Lung (tissue), 12 donors: Measurements from ENCODE around the gene MEF2A. TPM values are rescaled to one million over a fixed set of nuclear protein-coding genes. Genes with fewer than 3 reads are reported as not detected.

Experiments used
- ATAC-seq: fragments of 200-7000 bp; cut with Tn5 transposase; one replicate; pipeline ENCODE4 v1.9.1; 2020; ENCODE audit warnings: moderate number of reproducible peaks; ENCODE audit not compliant: insufficient read depth, low FRiP score
- DNase-seq, 3 donors: peaks; one replicate each; pipeline ENCODE4 v3.0.0-alpha.2; 2013 to 2017
- H3K27ac ChIP-seq, 2 donors: one replicate each; pipeline ENCODE4 v1.5.1; 2013; ENCODE audit warnings: mild to moderate bottlenecking in 2 of 2, moderate library complexity in 2 of 2, control low read depth in 1 of 2, inconsistent platforms in 1 of 2, low read depth in 1 of 2, low read length in 1 of 2
- H3K27me3 ChIP-seq, 3 donors: one replicate each; pipeline ENCODE4 v1.5.1; 2013; ENCODE audit warnings: low read length in 2 of 3; ENCODE audit not compliant: control insufficient read depth in 3 of 3, insufficient read depth in 3 of 3
- H3K36me3 ChIP-seq, 4 donors: one replicate each; pipeline ENCODE4 v1.5.1; 2013; ENCODE audit warnings: low read length in 4 of 4, mild to moderate bottlenecking in 1 of 4, moderate library complexity in 1 of 4; ENCODE audit not compliant: control insufficient read depth in 4 of 4, insufficient read depth in 4 of 4
- H3K4me1 ChIP-seq, 5 donors: one replicate each; pipeline ENCODE4 v1.5.1; 2013; ENCODE audit warnings: low read length in 5 of 5, mild to moderate bottlenecking in 2 of 5, moderate library complexity in 1 of 5; ENCODE audit not compliant: control insufficient read depth in 5 of 5, insufficient read depth in 5 of 5
- H3K4me3 ChIP-seq: one replicate; pipeline ENCODE4 v1.5.1; 2013; ENCODE audit warnings: mild to moderate bottlenecking, control low read depth, moderate library complexity
- H3K9ac ChIP-seq, 2 donors: one replicate each; pipeline ENCODE4 v1.5.1; 2013; ENCODE audit warnings: low read length in 2 of 2, control low read depth in 1 of 2; ENCODE audit not compliant: insufficient read depth in 1 of 2
- H3K9me3 ChIP-seq, 4 donors: one replicate each; pipeline ENCODE4 v1.5.1; 2013; ENCODE audit warnings: low read length in 3 of 4, mild to moderate bottlenecking in 1 of 4, moderate library complexity in 1 of 4; ENCODE audit not compliant: control insufficient read depth in 4 of 4, insufficient read depth in 3 of 4
- WGBS, 2 donors: extraction: QIAGEN DNeasy Blood & Tissue Kit; methylation state at CpG; one replicate each; pipeline ENCODE4 v1.1.7; 2013; 5-methylcytosine and 5-hydroxymethylcytosine counted together
- polyA plus RNA-seq, 2 donors: library from polyadenylated mRNA; stranded (reverse); fragments of 200-250 nt; gene quantifications; one replicate each; pipeline ENCODE4 v1.2.1, GENCODE V29; 2013
- total RNA-seq, 2 donors: library from RNA; depleted of rRNA in 1 of 2; stranded (reverse); fragments of >200 nt in 1 of 2; gene quantifications; one replicate each; pipeline ENCODE4 v1.2.1, GENCODE V29; 2014 to 2021
- TF ChIP-seq, protein P1 (sequence below): IDR thresholded peaks from 2 replicates; pipeline ENCODE4 v1.5.1; 2012; ENCODE audit warnings: mild to moderate bottlenecking; ENCODE audit errors: control extremely low read depth, extremely low read depth
- donor health status: control.
- donor health status: control.
- donor health status: Bipolar disorder and iron deficiency.
- donor health status: healthy.
- donor health status: DM: yes; HTN: yes; CAD: no.

The MEF2A gene
- total and polyA plus RNA-seq, 4 donors: 26.0 to 140 (median 48.1) TPM

DNA sequence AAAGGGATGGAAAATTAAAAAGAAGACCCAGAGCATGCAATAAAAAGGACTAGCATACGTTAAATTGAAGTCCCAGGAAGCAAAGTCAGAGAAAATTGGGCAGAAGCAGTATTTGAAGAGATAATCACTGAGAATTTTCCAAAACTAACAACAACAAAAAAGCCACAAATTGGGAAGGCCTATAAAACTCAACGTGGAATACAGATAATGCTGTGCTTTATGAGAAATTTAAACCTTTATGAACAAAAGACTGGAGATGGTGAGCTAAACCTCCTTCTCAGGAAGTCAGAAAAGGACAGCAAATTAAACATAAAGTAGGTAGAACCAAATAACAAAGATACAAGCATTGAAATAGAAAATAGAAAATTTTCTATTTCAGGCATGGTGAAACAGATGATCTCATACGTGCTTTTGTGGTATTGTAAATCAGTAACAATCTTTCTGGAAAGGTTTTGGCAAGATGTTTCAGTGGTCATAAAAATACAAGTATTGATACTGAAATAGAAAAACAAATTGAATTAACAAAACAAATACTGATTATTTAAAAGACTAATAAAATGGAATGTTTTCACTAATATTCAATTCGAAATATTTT lies 111.9 kb downstream of the MEF2A start:
- Histone ChIP-seq H3K36me3 (peaks cover 8 to 42% (median 27%) of the 10 kb centered on the region in 4 donors), H3K4me1 (peaks cover 0 to 5% (median 0%) of the 10 kb centered on the region in 5 donors), H3K9ac (no peak overlapping the region), H3K4me3 (no peak overlapping the region), H3K9me3 (no peaks in the 10 kb centered on the region), H3K27ac (no peak overlapping the region), H3K27me3 (no peaks in the 10 kb centered on the region)
- TF ChIP-seq, protein P1, sequence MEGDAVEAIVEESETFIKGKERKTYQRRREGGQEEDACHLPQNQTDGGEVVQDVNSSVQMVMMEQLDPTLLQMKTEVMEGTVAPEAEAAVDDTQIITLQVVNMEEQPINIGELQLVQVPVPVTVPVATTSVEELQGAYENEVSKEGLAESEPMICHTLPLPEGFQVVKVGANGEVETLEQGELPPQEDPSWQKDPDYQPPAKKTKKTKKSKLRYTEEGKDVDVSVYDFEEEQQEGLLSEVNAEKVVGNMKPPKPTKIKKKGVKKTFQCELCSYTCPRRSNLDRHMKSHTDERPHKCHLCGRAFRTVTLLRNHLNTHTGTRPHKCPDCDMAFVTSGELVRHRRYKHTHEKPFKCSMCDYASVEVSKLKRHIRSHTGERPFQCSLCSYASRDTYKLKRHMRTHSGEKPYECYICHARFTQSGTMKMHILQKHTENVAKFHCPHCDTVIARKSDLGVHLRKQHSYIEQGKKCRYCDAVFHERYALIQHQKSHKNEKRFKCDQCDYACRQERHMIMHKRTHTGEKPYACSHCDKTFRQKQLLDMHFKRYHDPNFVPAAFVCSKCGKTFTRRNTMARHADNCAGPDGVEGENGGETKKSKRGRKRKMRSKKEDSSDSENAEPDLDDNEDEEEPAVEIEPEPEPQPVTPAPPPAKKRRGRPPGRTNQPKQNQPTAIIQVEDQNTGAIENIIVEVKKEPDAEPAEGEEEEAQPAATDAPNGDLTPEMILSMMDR: no peak
- DNase-seq (no peak), ATAC-seq (no peak)
- 90 to 91% methylated on average over 4 of the region's 4 CpGs for WGBS, 2 donors

DNA sequence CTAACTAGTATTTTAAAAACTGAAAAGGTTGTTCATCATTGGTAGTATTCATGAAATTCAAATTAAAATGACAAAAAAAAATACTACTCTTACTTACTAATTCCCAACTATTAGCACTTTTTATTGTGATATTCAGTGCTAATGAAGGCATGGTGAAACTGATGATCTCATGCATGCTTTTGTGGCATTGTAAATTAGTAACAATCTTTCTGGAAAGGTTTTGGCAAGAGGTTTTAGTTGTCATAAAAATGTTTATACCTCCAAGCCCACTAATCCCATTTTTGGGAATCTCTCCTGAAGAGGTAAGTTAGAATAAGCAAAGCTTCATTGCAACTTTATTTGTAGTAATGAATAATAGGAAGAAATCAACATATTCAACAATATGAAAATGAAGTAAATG lies 114.5 kb downstream of the MEF2A start:
- ATAC-seq: no peak
- no peak overlapping the region for H3K27ac ChIP-seq

DNA sequence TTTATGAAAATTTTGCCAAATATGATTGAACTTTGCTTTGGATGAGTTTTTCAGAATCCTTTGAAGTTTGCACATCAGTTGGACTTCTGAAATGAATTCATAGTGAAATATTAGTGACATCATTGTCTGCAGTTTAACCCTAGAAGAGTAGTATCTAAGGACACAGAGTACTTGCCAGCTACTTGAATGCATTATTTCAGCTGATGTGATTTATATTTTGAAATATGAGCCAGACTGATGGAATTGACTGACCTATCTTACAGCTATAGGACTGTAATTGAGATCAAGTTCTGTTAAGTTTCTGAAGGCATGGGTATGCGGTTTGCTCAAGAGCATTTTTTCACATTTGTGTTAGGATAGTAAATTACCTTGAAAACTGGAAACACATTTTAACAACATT lies 116.2 kb downstream of the MEF2A start:
- H3K27ac ChIP-seq: no peak overlapping the region
- H3K4me1 ChIP-seq: peaks cover 0 to 5% (median 0%) of the 10 kb centered on the region in 5 donors
- TF ChIP-seq, protein P1: no peak
- ATAC-seq: no peak
- DNase-seq: no peak
- H3K9ac ChIP-seq: no peak overlapping the region
- H3K27me3 ChIP-seq: no peaks in the 10 kb centered on the region
- peaks cover 0 to 5% (median 2%) of the 10 kb centered on the region in 4 donors for H3K9me3 ChIP-seq
- H3K4me3 ChIP-seq: no peak overlapping the region
- peaks cover 2 to 30% (median 16%) of the 10 kb centered on the region in 4 donors for H3K36me3 ChIP-seq
- WGBS, 2 donors: 89 to 92% methylated on average over 1 of the region's 1 CpG

More for the DNA sequence above, 114.5 kb downstream of the MEF2A start:
- no peak for DNase-seq
- no peaks in the 10 kb centered on the region for H3K9me3 ChIP-seq
- no peak overlapping the region for H3K4me3 ChIP-seq
- H3K9ac ChIP-seq: no peak overlapping the region
- H3K4me1 ChIP-seq: peaks cover 0 to 5% (median 0%) of the 10 kb centered on the region in 5 donors
- TF ChIP-seq, protein P1: no peak
- H3K36me3 ChIP-seq: peaks cover 3 to 34% (median 16%) of the 10 kb centered on the region in 4 donors
- H3K27me3 ChIP-seq: no peaks in the 10 kb centered on the region
